NCI-H1930 (cell line): Measurements from ENCODE around the gene PLCH2.

ENCODE experiments used
- DNase-seq, 2 experiments: peaks; one replicate each; lab custom pipeline; 2025; lab: John Stamatoyannopoulos, UW

PLCH2 gene

DNA sequence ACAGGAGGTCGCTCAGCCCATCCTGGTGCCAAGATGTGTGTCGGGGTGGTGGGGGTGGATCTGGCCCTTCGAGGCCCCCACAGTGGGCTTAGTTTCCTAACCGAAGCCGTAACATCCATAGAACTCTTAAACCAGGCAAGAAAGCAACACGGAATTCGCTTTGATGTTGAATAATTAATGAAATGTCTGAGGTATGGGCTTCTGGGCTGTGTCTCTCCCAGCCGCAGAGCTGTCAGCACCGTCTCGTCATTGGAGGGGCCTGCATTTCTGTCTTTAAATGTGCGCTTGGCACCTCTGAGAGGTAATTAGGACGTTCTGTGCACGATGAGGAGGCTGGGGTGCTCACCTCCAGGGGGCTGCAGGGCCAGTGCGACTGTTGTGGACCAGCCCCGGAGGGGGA lies 13.3 kb upstream of the PLCH2 start:
- no peak for DNase-seq

GRCh38 chr1:2463396-2463795 lies 12.7 kb upstream of the PLCH2 start:
- no peak for DNase-seq

GRCh38 chr1:2465371-2466269 lies 10.5 kb upstream of the PLCH2 start:
- DNase-seq: no peak

- DNase-seq: no peak
Measured at GRCh38 chr1:2466270-2466665, 9.8 kb upstream of the PLCH2 start.

DNA sequence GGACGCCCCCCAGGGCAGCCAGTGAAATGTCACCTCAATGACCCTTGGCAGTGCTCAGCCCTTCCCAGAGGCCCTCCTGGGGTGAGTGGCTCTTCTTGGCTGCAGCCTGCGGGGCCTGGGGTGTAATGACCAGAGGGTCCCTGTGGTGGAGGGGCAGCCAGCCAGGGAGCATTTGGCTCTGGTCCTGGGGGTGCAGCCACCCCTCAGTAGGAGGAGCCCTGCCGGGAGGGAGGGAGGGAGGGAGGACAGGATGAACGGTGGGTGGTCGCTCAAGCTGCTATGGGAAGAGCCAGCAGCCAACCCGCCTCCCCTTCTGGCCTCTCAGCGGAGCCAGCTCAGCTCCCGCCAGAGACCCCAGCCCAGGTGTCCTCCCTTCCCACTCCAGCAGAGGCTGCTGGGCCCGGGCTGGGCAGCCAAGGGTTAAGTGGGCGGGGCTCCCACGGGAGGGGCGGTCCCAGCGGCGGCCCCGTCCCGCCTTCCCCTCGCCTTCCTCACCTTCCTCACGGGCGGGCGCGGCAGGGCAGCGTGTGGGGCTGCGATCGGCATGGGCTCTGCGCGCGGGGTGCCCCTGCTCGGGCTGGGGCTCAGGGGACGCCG lies 9.0 kb upstream of the PLCH2 start:
- no peak for DNase-seq

DNA sequence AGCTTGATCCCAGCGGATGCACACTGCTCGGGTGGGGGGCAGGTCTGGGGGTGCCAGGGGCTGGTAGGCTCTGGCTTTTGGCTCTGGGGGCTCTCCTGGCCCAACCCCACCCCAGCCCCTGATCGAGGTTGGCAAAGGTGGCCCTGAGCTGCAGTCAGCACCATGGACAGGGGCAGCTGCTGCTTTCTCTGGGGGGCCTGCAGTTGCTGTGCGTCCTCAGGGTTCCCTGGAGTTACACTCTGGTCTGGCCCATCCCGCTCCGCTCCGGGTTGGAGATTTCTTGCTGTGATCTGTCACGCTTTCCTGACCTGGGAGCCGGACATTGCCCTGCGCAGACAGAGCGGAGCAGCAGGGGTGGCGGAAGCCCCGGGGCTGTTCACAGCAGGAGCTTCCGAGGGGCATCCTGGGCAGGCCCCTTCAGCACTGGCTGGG lies 8.0 kb upstream of the PLCH2 start:
- DNase-seq: no peak

GRCh38 chr1:2468540-2468939 lies 7.5 kb upstream of the PLCH2 start:
- no peak for DNase-seq

DNA sequence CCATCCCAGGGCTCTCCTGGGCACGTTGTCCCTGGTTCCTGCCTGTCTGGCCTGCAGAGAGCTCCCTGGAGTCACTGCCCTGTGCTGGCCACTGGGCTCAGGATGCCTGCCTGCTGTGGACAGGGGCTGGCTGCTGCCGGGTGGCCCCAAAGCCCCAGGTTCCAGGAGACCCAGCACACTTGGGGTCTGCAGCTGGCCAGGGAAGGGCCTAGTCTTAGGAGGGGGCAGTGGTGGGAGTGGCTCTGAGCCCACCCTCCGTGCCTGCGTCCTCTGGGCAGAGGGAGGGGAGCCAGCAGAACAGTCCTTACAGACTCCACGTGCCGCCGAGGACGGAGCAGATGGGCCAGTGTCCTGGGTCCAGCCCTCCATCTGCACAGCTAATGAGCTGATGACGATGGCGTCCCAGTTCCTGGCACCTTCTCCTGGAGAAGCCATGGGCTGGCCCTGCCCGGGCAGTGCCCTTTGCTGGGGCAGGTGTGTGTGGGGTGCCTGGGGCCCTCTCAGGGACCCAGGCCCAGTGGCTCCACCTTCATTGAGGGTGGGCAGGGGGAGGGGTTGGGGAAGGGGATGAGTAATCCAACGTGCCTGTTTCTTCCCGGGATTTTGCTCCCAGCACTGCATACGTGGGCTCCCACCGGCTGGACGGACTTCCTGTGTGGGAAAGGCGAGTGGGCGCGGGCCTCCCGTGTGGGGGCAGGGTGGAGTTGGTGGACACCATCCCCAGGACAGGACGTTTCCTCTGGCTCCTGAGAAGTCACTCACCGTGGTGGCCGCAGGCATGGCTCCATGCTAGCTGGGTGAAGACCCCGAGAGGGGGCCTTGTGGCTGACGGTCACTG lies 6.8 kb upstream of the PLCH2 start:
- DNase-seq: no peak

GRCh38 chr1:2470290-2471158 lies 5.6 kb upstream of the PLCH2 start:
- no peak for DNase-seq

DNA sequence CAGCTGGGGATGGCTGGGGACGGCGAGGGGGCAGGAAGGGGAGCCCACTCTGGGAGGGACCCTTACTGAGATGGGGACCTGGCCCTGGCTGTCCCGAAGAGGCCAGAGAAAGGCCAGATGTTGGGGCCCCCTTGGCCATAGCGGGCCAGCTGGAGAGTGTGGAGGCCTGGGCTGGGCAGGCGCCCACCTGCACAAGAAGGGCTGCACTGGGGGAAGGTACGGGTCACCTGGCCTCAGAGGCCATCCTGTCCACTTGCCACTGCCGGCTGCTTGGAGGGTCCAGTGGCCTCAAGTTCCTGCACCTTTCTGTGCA lies 5.0 kb upstream of the PLCH2 start:
- no peak for DNase-seq

DNA sequence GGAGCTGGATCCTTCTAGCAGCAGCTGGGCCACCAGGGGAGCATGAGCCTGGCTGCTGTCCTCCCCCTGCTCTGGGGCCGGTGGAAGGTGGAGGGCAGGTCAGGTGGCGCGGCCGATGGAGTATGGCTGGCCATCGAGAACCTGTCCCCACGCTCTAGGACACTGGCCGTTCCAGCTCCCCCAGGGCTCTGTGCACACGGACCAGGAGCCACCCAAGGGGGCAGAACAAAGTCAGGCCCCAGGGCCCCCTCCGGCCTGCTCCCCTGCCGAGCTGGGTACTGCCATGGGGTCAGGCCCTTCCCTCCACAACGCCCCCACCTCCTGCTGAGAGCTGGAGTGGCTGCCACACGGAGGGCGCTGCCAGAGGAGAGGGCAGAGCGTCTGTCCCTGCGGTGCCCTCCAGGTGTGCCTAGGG lies 4.5 kb upstream of the PLCH2 start:
- no peak for DNase-seq

- no peak for DNase-seq
Measured at GRCh38 chr1:2472109-2472508, 4.0 kb upstream of the PLCH2 start.

GRCh38 chr1:2472561-2473177 lies 3.4 kb upstream of the PLCH2 start:
- DNase-seq: no peak

DNA sequence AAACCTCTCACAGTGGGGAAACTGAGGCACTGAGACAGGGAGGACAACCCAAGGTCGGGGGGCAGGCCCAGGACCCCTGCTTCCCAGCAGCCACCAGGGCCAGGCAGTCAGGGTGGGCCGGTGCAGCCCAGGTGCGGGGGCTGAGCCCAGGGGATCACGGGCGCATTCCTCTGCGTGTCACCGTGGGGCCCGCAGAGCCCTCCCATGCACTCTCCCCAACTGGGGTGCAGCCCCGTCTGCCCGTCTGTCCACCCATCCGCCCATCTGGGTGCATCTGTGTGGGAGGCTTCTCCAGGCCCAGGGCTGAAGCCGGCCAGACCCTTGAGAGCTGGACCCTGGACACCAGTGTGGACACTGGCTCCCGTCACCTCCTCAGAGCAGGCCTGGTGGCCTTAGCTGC lies 2.9 kb upstream of the PLCH2 start:
- no peak for DNase-seq

DNA sequence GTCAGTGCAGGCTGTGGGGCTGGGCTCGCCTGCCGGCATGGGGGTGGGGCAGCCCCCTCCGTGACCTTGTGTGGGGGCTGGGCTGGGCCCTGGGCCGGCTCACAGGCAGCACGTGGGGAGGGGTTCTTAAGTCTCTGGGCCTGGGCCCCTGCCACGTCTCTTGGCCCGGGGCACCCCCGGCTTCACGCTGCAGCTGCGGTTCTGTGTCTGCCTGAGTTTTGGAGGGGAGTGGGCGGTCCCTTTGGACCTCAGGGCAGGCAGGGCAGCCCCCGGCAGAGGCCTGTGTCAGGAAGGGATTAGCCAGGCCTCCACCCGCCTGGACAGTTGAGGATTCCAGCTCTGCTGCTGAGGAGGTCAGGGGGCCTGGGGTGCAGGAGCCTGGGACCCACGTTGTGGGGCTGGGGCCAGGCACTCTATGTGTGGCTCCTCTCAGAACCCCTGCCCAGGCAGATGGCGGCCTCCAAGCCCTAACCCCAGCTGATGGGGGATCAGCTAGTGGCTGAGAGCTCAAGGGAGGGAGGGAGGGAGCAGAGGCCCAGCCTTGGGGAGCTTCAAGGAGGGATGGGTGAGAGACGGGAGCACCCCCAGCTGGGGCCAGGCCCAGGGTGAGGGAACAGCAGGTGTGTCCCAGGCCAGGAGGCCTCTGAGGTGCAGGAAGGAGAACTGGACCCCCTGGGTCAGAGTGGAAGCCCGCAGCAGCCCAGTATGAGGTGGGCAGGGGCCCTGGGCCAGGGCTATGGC lies 1.8 kb upstream of the PLCH2 start:
- no peak for DNase-seq

DNA sequence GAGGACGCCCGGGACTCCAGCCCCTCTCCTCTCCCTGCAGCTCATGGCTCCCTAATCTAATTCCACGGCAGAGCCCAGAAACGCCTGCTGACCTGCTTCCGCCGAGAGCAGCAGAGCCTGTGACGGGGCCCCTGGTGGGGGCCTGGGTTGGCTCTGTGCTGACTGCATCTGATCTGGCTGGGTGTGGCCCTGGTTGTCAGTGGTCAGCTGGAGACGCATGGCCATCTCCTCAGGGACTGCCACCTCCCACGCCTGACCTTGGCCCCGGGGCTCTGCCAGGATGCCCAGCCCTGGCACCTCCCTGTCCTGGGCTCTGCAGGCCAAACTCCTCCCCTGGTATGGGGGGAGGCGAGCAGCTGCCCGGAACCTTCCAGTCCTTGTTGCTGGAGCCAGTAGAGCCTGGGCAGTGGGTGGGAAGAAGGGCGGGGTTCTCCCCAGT lies 1.1 kb upstream of the PLCH2 start:
- DNase-seq: no peak

DNA sequence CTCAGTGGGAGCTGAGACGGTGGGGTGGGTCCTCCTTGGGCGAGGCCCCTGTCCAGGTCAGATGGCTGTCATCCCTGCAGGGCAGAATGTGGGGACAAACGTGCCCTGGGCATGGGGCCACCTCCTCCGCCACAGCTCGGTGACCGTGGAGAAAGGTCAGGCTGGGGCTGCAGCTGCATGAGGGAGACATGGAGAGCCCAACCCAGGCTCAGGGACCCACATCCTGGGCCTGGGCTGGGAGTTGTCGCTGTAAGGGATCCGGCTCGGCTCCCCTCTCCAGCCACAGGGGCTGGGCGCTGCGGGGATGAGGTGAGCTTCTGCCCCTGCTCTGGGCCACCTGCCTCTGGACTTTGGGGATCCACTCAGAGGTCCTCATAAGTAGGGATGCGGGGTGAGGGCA lies 518 bp upstream of the PLCH2 start:
- DNase-seq: no peak

- no peak for DNase-seq
Measured at GRCh38 chr1:2477309-2477708, 1.2 kb downstream of the PLCH2 start.

DNA sequence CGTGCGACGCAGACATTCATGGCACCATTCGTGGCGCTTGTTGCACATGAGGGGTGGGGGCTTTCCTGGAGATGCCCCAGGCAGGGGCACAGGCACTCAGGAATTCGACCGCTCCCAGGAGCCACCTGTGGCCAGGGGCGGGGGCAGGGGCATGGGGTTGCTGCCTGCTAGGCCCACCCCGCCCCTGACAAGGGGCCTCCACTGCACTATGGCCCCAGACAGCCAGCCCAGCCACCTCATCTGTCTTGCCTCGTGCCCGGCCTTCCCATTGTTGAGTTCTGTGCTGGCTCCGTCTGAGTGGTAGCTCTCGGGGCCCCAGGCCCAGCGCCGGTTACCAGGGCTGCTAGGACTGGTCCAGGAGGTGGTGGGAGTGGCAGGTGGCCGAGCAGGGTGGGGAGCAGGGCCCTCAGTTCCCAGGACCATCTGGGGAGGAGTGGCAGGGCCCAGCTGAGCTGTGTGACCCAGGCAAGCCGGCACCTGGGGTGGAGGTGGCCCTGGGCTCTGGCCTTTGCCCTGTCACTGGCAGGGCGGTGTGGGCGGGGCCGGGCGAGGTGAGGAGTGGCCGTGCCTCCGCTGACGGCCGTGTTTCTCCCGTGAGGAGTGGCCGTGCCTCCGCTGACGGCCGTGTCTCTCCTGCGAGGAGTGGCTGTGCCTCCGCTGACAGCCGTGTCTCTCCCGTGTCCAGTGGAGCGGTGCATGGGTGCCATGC lies 1.9 kb downstream of the PLCH2 start:
- no peak for DNase-seq

DNA sequence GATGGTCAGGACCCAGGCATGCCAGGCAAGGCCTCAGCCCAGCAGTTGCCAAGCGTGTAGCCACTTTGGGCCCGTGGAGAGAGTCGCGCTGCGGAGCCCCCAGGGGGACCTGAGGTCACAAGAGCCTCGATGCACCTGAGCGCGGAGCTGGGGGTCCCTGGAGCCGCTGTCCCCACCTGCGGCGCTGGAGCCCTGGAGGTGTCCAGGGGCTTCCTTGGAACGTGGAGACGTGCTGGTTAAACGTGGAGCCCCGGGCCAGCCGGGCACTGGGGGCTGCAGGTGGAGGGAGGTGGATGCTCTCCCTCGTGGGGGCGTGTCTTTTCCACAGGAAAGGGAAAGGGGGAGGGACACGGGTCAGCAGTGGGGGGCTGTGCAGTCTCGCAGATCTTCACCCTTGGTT lies 3.1 kb downstream of the PLCH2 start:
- no peak for DNase-seq
